HepG2 (cell line): ENCODE data around the gene TALDO1. TPM values are rescaled to one million over a fixed set of nuclear protein-coding genes. Genes with fewer than 3 reads are reported as not detected.

Source experiments
- FLYWCH1 ChIP-seq: sonication (generic); formaldehyde crosslinking; IDR thresholded peaks from 2 replicates; pipeline ENCODE4 v1.8.1; 2023; ENCODE audit warnings: mild to moderate bottlenecking, missing genetic modification reagents
- HOXD1 ChIP-seq: sonication (generic); formaldehyde crosslinking; IDR thresholded peaks from 2 replicates; pipeline ENCODE4 v1.5.0; 2020; ENCODE audit warnings: missing genetic modification reagents
- IKZF1 ChIP-seq: fragments of 450-650 bp; IDR thresholded peaks from 2 replicates; pipeline ENCODE4 v1.7.1; 2016
- KLF13 ChIP-seq: sonication (generic); formaldehyde crosslinking; IDR thresholded peaks from 2 replicates; pipeline ENCODE4 v1.4.0; 2020; ENCODE audit warnings: mild to moderate bottlenecking, missing genetic modification reagents
- MAFF ChIP-seq: IDR thresholded peaks from 2 replicates; pipeline ENCODE4 v1.6.1; 2011; ENCODE audit warnings: low read depth, low read length, improper control_type of control experiment
- NCOA1 ChIP-seq: sonication (generic); formaldehyde crosslinking; IDR thresholded peaks from 2 replicates; pipeline ENCODE4 v1.9.0; 2021; ENCODE audit warnings: missing genetic modification reagents
- SETDB1 ChIP-seq: sonication (generic); formaldehyde crosslinking; IDR thresholded peaks from 2 replicates; pipeline ENCODE4 v1.5.1; 2020; ENCODE audit warnings: missing genetic modification reagents, mild to moderate bottlenecking, borderline replicate concordance
- SPEN ChIP-seq: sonication (generic); formaldehyde crosslinking; IDR thresholded peaks from 2 replicates; pipeline ENCODE4 v1.5.1; 2020; ENCODE audit warnings: low read depth, mild to moderate bottlenecking, missing genetic modification reagents
- THRA ChIP-seq: sonication (generic); formaldehyde crosslinking; IDR thresholded peaks from 2 replicates; pipeline ENCODE4 v1.4.0; 2020; ENCODE audit warnings: missing genetic modification reagents, borderline replicate concordance
- ZFY ChIP-seq: sonication (generic); formaldehyde crosslinking; IDR thresholded peaks from 2 replicates; pipeline ENCODE4 v1.4.0; 2020; ENCODE audit warnings: missing genetic modification reagents
- ZNF142 ChIP-seq: sonication (generic); formaldehyde crosslinking; IDR thresholded peaks from 2 replicates; pipeline ENCODE4 v1.4.0; 2020; ENCODE audit warnings: missing genetic modification reagents
- ZNF143 ChIP-seq: sonication (generic); formaldehyde crosslinking; IDR thresholded peaks from 2 replicates; pipeline ENCODE4 v1.4.0; 2020; ENCODE audit warnings: missing genetic modification reagents
- ZNF646 ChIP-seq: sonication (generic); formaldehyde crosslinking; IDR thresholded peaks from 2 replicates; pipeline ENCODE4 v1.9.0; 2021; ENCODE audit warnings: mild to moderate bottlenecking, missing genetic modification reagents
- polyA plus RNA-seq, 8 experiments: library from polyadenylated mRNA; depleted of rRNA in 3 of 8; stranded (reverse) in 7 of 8; unstranded in 1 of 8; fragments of >200 nt; fragmentation: Illumina TruSeq in 4 of 8; extraction: Trizol in 4 of 8; gene quantifications; 2 replicates each; pipeline versions ENCODE4 v1.2.1 to v1.2.3, GENCODE V29; 2011 to 2016; ENCODE audit warnings: low read depth in 4 of 8, missing spikeins in 1 of 8, mixed read lengths in 1 of 8; ENCODE audit not compliant: insufficient read depth in 1 of 8
- total RNA-seq, 5 experiments: library from RNA; depleted of rRNA; stranded (reverse); fragments of >200 nt; fragmentation: Illumina TruSeq; extraction: Trizol; gene quantifications; 2 replicates each; pipeline ENCODE4 v1.2.3, GENCODE V29; 2016; ENCODE audit warnings: low read depth in 1 of 5

TALDO1 gene
- total and polyA plus RNA-seq, 2 of the 13 experiments (the other 11 are each of a cell fraction or from before 2014, with no cell fraction given): 107 to 240 TPM

GRCh38 chr11:747158-748006 lies at the start of gene TALDO1 (continued):
- TF ChIP-seq ZNF142 (no peak; the same call in 1 of the 2 replicates), KLF13 (CRISPR knock-in tag) (peak; percentile 43; the same call in 1 of the 2 replicates), THRA (CRISPR knock-in tag) (peak; percentile 28), SPEN (peak; percentile 35; the same call in 1 of the 2 replicates), SETDB1 (no peak), FLYWCH1 (CRISPR knock-in tag) (no peak), ZNF646 (CRISPR knock-in tag) (no peak), HOXD1 (CRISPR knock-in tag) (peak; percentile 11; the same call in 1 of the 2 replicates), ZFY (CRISPR knock-in tag) (peak; percentile 90), ZNF143 (peak; percentile 86), NCOA1 (CRISPR knock-in tag) (no peak), MAFF (no peak), IKZF1 (no peak)
